ENCODE results near the gene ALDH16A1.

DNA sequence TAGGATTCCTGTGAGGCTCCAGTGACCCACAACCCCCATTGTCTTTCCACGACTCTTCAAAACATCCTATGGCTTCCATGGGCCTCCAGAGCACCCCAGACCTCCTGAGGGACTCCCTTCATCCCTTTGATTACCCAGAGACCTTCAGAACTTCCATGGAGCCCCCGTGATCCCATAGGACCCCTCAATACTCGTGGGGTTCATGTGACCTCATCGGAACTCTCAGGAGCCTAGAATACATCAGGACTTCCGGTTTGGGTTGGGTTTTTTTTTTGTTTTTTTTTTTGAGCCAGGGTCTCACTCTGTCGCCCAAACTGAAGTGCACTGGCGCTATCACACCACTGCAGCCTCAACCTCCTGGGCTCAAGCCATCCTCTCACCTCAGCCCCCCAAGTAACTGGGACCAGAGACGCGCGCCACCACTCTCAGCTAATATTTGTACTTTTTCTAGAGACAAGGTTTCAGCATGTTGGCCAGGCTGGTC lies 774 bp downstream of the ALDH16A1 start:
- TF ChIP-seq, protein P1, sequence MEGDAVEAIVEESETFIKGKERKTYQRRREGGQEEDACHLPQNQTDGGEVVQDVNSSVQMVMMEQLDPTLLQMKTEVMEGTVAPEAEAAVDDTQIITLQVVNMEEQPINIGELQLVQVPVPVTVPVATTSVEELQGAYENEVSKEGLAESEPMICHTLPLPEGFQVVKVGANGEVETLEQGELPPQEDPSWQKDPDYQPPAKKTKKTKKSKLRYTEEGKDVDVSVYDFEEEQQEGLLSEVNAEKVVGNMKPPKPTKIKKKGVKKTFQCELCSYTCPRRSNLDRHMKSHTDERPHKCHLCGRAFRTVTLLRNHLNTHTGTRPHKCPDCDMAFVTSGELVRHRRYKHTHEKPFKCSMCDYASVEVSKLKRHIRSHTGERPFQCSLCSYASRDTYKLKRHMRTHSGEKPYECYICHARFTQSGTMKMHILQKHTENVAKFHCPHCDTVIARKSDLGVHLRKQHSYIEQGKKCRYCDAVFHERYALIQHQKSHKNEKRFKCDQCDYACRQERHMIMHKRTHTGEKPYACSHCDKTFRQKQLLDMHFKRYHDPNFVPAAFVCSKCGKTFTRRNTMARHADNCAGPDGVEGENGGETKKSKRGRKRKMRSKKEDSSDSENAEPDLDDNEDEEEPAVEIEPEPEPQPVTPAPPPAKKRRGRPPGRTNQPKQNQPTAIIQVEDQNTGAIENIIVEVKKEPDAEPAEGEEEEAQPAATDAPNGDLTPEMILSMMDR (IDR thresholded peaks at IDR 0.05; ENCODE audit: poor library complexity) = no peak
- no peak for TF ChIP-seq EZH2phosphoT487 (IDR thresholded peaks at IDR 0.05; ENCODE audit: low read depth, severe bottlenecking, unreplicated experiment)
- no peak for TF ChIP-seq EZH2 (IDR thresholded peaks at IDR 0.05; ENCODE audit: borderline replicate concordance)
